Caco-2 (cell line): ENCODE results near the gene IFI16. TPM values are rescaled to one million over a fixed set of nuclear protein-coding genes. Genes with fewer than 3 reads are reported as not detected.
"Not testable (repeated sequence)": the region's sequence is repeated elsewhere in the genome, so short reads cannot be mapped to it uniquely, and the experiment has no call there.

ENCODE experiments used
- BruUV-seq: library from RNA; stranded (reverse); fragments of 400-500 nt; replicated peaks from 2 replicates; lab custom pipeline; 2021; lab: Mats Ljungman, UMichigan
- CTCF ChIA-PET: fragments of 300-600 bp; sonication (Branson Sonifier 250); formaldehyde crosslinking; loops from one replicate; lab custom pipeline; 2022; ENCODE audit warnings: antibody characterized with exemption; lab: Charles Lee
- POLR2A ChIA-PET: fragments of 300-600 bp; sonication (Branson Sonifier 250); formaldehyde crosslinking; loops from one replicate; lab custom pipeline; 2022; ENCODE audit warnings: antibody characterized with exemption; lab: Charles Lee
- DNase-seq, 2 experiments: peaks; one replicate each; pipeline versions ENCODE4 v3.0.0 to v3.0.0-alpha.2; 2020 to 2022
- H3K27me3 ChIP-seq: replicated peaks from 2 replicates; pipeline ENCODE4 v1.6.0; 2011; ENCODE audit warnings: low read length; ENCODE audit not compliant: control insufficient read depth, insufficient read depth
- H3K36me3 ChIP-seq: 2 replicates; pipeline ENCODE4 v1.5.1; 2011; ENCODE audit warnings: low read length; ENCODE audit not compliant: control insufficient read depth, insufficient read depth
- H3K4me1 ChIP-seq: fragments of 250-450 bp; sonication (Bioruptor Pico); 2 replicates; pipeline ENCODE4 v1.5.1; 2020; ENCODE audit warnings: mild to moderate bottlenecking
- H3K4me3 ChIP-seq: 2 replicates; pipeline ENCODE4 v1.5.1; 2011; ENCODE audit warnings: low read depth, mild to moderate bottlenecking, control low read depth, low read length
- H3K9me3 ChIP-seq: fragments of 250-450 bp; sonication (Bioruptor Pico); 2 replicates; pipeline ENCODE4 v1.5.1; 2020; ENCODE audit warnings: mild to moderate bottlenecking, moderate library complexity
- H3K27ac Mint-ChIP-seq: one replicate; pipeline ENCODE4 v1.8.0; 2022; ENCODE audit warnings: mixed read lengths; ENCODE audit not compliant: unreplicated experiment
- H3K27me3 Mint-ChIP-seq: one replicate; pipeline ENCODE4 v1.8.0; 2022; ENCODE audit warnings: mixed read lengths; ENCODE audit not compliant: insufficient read depth, unreplicated experiment
- H3K36me3 Mint-ChIP-seq: one replicate; pipeline ENCODE4 v1.8.0; 2022; ENCODE audit warnings: mild to moderate bottlenecking, mixed read lengths; ENCODE audit not compliant: insufficient read depth, unreplicated experiment
- H3K4me1 Mint-ChIP-seq: one replicate; pipeline ENCODE4 v1.8.0; 2022; ENCODE audit warnings: low read depth, mixed read lengths; ENCODE audit not compliant: unreplicated experiment
- H3K4me3 Mint-ChIP-seq: one replicate; pipeline ENCODE4 v1.8.0; 2022; ENCODE audit warnings: mild to moderate bottlenecking, moderate library complexity, mixed read lengths; ENCODE audit not compliant: unreplicated experiment
- H3K9me3 Mint-ChIP-seq: one replicate; pipeline ENCODE4 v1.8.0; 2022; ENCODE audit warnings: mixed read lengths; ENCODE audit not compliant: unreplicated experiment
- CTCF ChIP-seq, 2 experiments: fragments of 200-600 bp in 1 of 2; IDR thresholded peaks; 1 replicate in 1 of 2; 2 replicates in 1 of 2; pipeline versions ENCODE4 v1.5.1 to v1.8.0; 2011 to 2022; ENCODE audit warnings: antibody characterized with exemption in 1 of 2, control low read depth in 1 of 2, inconsistent platforms in 1 of 2, low read depth in 1 of 2, low read length in 1 of 2, mild to moderate bottlenecking in 1 of 2, moderate library complexity in 1 of 2; ENCODE audit not compliant: insufficient read depth in 1 of 2, severe bottlenecking in 1 of 2, unreplicated experiment in 1 of 2
- intact Hi-C: fragments of 100-400 bp; cut with micrococcal nuclease; formaldehyde crosslinking; loops from one replicate; pipeline ENCODE4 v1.10.0; 2022; ENCODE audit not compliant: unreplicated experiment
- total RNA-seq: library from RNA; stranded (reverse); gene quantifications from 2 replicates; pipeline ENCODE4 v1.2.3, GENCODE V29; 2022

Gene IFI16
- total RNA-seq, 1 experiment from 2014 or later: not detected

GRCh38 chr1:159023723-159024122, 14.0 kb downstream of the IFI16 start:
- Histone ChIP-seq H3K36me3 (no peaks in the 10 kb centered on the region), H3K27me3 (no peaks in the 10 kb centered on the region), H3K4me3 (no peak overlapping the region), H3K9me3 (no peaks in the 10 kb centered on the region), H3K4me1 (no peaks in the 10 kb centered on the region)
- CTCF ChIA-PET: no interaction called here
- Mint-ChIP-seq H3K4me1 (no peaks in the 10 kb centered on the region), H3K27ac (no peak overlapping the region), H3K4me3 (no peak overlapping the region), H3K36me3 (no peaks in the 10 kb centered on the region), H3K9me3 (no peaks in the 10 kb centered on the region), H3K27me3 (peaks cover 9% of the 10 kb centered on the region)
- no peak for DNase-seq
- no TSS peak for BruUV-seq
- TF ChIP-seq CTCF (IDR thresholded peaks at IDR 0.05; ENCODE audit: insufficient read depth in 1 of 2, low read depth in 1 of 2, low read length in 1 of 2, severe bottlenecking in 1 of 2, unreplicated experiment in 1 of 2): no peak
- intact Hi-C loops: no loop called here
- POLR2A ChIA-PET: no interaction called here

GRCh38 chr1:159025043-159025442, 15.3 kb downstream of the IFI16 start:
- Mint-ChIP-seq H3K36me3 (no peaks in the 10 kb centered on the region), H3K9me3 (no peaks in the 10 kb centered on the region), H3K4me1 (no peaks in the 10 kb centered on the region), H3K4me3 (no peak overlapping the region), H3K27me3 (peaks cover 6% of the 10 kb centered on the region), H3K27ac (no peak overlapping the region)
- no peaks in the 10 kb centered on the region for H3K4me1 ChIP-seq
- no TSS peak for BruUV-seq
- no peaks in the 10 kb centered on the region for H3K9me3 ChIP-seq
- no peak overlapping the region for H3K4me3 ChIP-seq
- intact Hi-C loops: no loop called here
- ChIA-PET POLR2A (no interaction called here), CTCF (no interaction called here)
- DNase-seq: no peak
- no peaks in the 10 kb centered on the region for H3K27me3 ChIP-seq
- no peak for TF ChIP-seq CTCF (IDR thresholded peaks at IDR 0.05; ENCODE audit: insufficient read depth in 1 of 2, low read depth in 1 of 2, low read length in 1 of 2, severe bottlenecking in 1 of 2, unreplicated experiment in 1 of 2)
- H3K36me3 ChIP-seq: no peaks in the 10 kb centered on the region

GRCh38 chr1:159026841-159027240, 17.1 kb downstream of the IFI16 start:
- H3K4me3 ChIP-seq, POLR2A ChIA-PET, H3K27ac Mint-ChIP-seq, H3K27me3 Mint-ChIP-seq, DNase-seq, H3K27me3 ChIP-seq, H3K4me1 Mint-ChIP-seq, CTCF ChIA-PET, H3K4me1 ChIP-seq, intact Hi-C loops, BruUV-seq, H3K4me3 Mint-ChIP-seq, H3K9me3 Mint-ChIP-seq, H3K36me3 ChIP-seq, H3K9me3 ChIP-seq, H3K36me3 Mint-ChIP-seq: not testable (repeated sequence)

GRCh38 chr1:159030311-159030710, 20.6 kb downstream of the IFI16 start:
- Mint-ChIP-seq H3K4me3 (no peak overlapping the region), H3K4me1 (no peaks in the 10 kb centered on the region), H3K9me3 (no peaks in the 10 kb centered on the region), H3K36me3 (no peaks in the 10 kb centered on the region), H3K27me3 (peaks cover 14% of the 10 kb centered on the region), H3K27ac (no peak overlapping the region)
- no peaks in the 10 kb centered on the region for H3K4me1 ChIP-seq
- POLR2A ChIA-PET: no interaction called here
- H3K36me3 ChIP-seq: no peaks in the 10 kb centered on the region
- no TSS peak for BruUV-seq
- intact Hi-C loops: no loop called here
- no peaks in the 10 kb centered on the region for H3K27me3 ChIP-seq
- H3K9me3 ChIP-seq: no peaks in the 10 kb centered on the region
- CTCF ChIA-PET: no interaction called here
- DNase-seq: no peak
- H3K4me3 ChIP-seq: no peak overlapping the region
- TF ChIP-seq CTCF (IDR thresholded peaks at IDR 0.05; ENCODE audit: insufficient read depth in 1 of 2, low read depth in 1 of 2, low read length in 1 of 2, severe bottlenecking in 1 of 2, unreplicated experiment in 1 of 2): no peak
